Measurements from ENCODE around the gene C10orf53. TPM values are rescaled to one million over a fixed set of nuclear protein-coding genes. Genes with fewer than 3 reads are reported as not detected.

The C10orf53 gene
- total RNA-seq, 1 experiment from 2014 or later, result not detected

DNA sequence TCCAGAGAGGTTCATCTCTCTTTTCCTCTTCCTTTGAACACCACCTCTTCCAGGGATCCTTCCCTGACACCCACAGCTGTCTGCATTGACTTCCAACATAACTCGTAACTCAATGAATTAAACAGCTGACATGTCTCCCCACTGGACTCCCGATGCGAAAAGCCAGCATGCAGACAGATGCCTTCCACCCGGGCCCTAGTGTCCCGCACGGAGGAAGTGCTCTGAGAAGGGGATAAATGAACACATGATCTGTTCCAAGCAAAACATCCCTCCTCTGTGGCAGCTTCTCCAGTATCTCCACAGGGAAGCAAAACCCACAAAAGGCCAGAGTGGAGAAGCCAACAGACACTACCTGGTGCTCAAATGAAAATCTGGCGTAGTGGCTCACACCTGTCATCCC, 54.4 kb downstream of the C10orf53 start:
- intact Hi-C loops (cut with micrococcal nuclease), result no loop called here
- no TSS peak for BruUV-seq (replicated peaks)
- POLR2A ChIA-PET, result no interaction called here
- H3K27me3 Mint-ChIP-seq (ENCODE audit: insufficient read depth, unreplicated experiment), result peaks cover 17% of the 10 kb centered on the region
- no peak overlapping the region for H3K27ac Mint-ChIP-seq (ENCODE audit: low read depth, unreplicated experiment)
- TF ChIP-seq, protein P1, sequence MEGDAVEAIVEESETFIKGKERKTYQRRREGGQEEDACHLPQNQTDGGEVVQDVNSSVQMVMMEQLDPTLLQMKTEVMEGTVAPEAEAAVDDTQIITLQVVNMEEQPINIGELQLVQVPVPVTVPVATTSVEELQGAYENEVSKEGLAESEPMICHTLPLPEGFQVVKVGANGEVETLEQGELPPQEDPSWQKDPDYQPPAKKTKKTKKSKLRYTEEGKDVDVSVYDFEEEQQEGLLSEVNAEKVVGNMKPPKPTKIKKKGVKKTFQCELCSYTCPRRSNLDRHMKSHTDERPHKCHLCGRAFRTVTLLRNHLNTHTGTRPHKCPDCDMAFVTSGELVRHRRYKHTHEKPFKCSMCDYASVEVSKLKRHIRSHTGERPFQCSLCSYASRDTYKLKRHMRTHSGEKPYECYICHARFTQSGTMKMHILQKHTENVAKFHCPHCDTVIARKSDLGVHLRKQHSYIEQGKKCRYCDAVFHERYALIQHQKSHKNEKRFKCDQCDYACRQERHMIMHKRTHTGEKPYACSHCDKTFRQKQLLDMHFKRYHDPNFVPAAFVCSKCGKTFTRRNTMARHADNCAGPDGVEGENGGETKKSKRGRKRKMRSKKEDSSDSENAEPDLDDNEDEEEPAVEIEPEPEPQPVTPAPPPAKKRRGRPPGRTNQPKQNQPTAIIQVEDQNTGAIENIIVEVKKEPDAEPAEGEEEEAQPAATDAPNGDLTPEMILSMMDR (IDR thresholded peaks at IDR 0.05; ENCODE audit: unreplicated experiment), result no peak
- no peaks in the 10 kb centered on the region for H3K9me3 Mint-ChIP-seq (ENCODE audit: unreplicated experiment)
- CTCF ChIA-PET, result interaction anchor here (0.9 kb wide), 1 partner anchor 53 kb away, joined by 3 read pairs; no protein-coding TSS in a partner anchor
- no peak for DNase-seq (ENCODE audit: unreplicated experiment)
- no peak overlapping the region for H3K4me3 Mint-ChIP-seq (ENCODE audit: unreplicated experiment)
- peaks cover 5% of the 10 kb centered on the region for H3K36me3 Mint-ChIP-seq (ENCODE audit: insufficient read depth, unreplicated experiment)
- H3K4me1 Mint-ChIP-seq (ENCODE audit: insufficient read depth, unreplicated experiment), result peaks cover 6% of the 10 kb centered on the region

DNA sequence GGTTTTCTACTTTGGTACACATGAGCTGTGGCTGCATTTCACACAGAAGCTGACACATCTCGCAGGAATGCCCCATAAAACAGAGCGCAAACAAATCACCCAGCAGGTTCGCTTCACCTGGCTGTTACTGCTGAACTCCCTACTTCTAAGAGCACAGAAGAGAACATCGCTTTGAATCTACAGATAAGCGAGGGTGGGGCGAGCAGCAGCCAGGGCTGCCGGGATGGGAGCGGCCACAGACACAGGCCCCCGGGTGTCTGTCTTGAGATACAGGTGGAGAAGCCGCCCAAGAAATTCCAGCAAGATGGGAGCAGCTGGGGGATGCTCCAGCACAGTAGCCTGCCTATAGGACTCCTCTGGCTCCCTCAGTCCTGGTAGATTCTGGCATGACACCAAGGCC, 55.2 kb downstream of the C10orf53 start:
- POLR2A ChIA-PET, result no interaction called here
- no peak overlapping the region for H3K27ac Mint-ChIP-seq (ENCODE audit: low read depth, unreplicated experiment)
- CTCF ChIA-PET, result interaction anchor here (0.9 kb wide), 1 partner anchor 54 kb away, joined by 3 read pairs; no protein-coding TSS in a partner anchor
- TF ChIP-seq, protein P1 (IDR thresholded peaks at IDR 0.05; ENCODE audit: unreplicated experiment), result no peak
- peaks cover 5% of the 10 kb centered on the region for H3K36me3 Mint-ChIP-seq (ENCODE audit: insufficient read depth, unreplicated experiment)
- H3K4me3 Mint-ChIP-seq (ENCODE audit: unreplicated experiment), result no peak overlapping the region
- peaks cover 6% of the 10 kb centered on the region for H3K4me1 Mint-ChIP-seq (ENCODE audit: insufficient read depth, unreplicated experiment)
- peaks cover 12% of the 10 kb centered on the region for H3K27me3 Mint-ChIP-seq (ENCODE audit: insufficient read depth, unreplicated experiment)
- intact Hi-C loops (cut with micrococcal nuclease), result no loop called here
- BruUV-seq (replicated peaks), result no TSS peak
- no peaks in the 10 kb centered on the region for H3K9me3 Mint-ChIP-seq (ENCODE audit: unreplicated experiment)
- DNase-seq (ENCODE audit: unreplicated experiment), result no peak

DNA sequence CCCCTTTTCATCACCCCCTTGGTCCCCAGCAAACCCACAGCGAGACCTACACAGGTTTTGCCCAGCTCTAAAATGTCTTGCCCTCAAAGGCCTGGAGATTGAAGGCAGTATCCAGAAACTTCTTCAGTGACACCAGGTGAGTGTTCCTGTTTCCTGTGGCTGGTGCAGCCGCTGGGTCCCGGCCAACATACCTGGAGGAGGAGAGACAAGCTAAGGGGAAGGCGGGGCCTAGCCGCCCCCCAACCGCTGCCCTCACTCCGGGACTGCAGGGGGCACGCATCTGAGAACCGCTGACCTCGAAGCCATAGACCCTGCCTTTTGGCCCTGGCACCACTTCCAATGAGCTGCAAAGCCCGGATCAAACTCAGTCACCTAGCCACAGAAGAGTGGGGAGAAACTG, 55.7 kb downstream of the C10orf53 start:
- BruUV-seq (replicated peaks), result no TSS peak
- Mint-ChIP-seq H3K36me3 (ENCODE audit: insufficient read depth, unreplicated experiment) (peaks cover 5% of the 10 kb centered on the region), H3K4me1 (ENCODE audit: insufficient read depth, unreplicated experiment) (peaks cover 6% of the 10 kb centered on the region), H3K27ac (ENCODE audit: low read depth, unreplicated experiment) (no peak overlapping the region), H3K27me3 (ENCODE audit: insufficient read depth, unreplicated experiment) (peaks cover 7% of the 10 kb centered on the region), H3K9me3 (ENCODE audit: unreplicated experiment) (no peaks in the 10 kb centered on the region), H3K4me3 (ENCODE audit: unreplicated experiment) (no peak overlapping the region)
- ChIA-PET CTCF (interaction anchor here (0.7 kb wide), 1 partner anchor 325 kb away, joined by 3 read pairs; no protein-coding TSS in a partner anchor), POLR2A (no interaction called here)
- intact Hi-C loops (cut with micrococcal nuclease), result no loop called here
- DNase-seq (ENCODE audit: unreplicated experiment), result no peak
- TF ChIP-seq, protein P1 (IDR thresholded peaks at IDR 0.05; ENCODE audit: unreplicated experiment), result no peak

DNA sequence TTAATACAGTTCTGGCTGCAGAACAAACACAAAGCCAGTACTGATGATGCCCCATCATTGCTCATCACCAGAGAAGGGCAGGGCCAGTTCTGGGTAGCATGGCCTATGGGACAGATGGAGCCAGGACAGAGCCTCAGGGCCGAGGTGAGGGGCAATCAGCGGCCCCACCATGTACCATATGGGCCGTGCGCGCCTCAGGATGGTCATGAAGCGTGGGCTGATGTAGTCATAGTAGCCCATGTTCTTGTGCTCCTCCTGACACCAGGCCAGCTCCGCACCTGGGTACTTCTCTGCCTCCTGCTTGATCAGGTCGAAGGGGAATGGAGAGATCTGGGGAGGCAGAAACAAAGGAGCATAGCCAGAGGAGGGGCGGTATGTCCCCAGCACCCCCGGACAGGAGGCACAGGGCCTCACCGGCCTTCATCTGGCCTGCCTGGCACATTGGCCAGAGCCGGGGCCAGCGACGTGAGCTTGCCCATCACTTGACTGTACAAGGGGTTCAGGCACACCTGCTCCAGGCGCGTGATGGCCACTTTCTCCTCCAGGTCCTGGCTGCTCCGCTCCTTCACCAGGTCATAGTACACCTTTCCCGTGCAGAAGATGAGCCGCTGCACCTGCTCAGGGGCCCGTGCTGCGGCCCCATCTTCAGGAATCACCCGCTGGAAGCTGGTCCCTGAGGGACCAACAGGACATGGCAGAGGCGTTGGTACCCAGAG, 56.6 kb downstream of the C10orf53 start:
- intact Hi-C loops (cut with micrococcal nuclease), result no loop called here
- TF ChIP-seq, protein P1 (IDR thresholded peaks at IDR 0.05; ENCODE audit: unreplicated experiment), result no peak
- Mint-ChIP-seq H3K9me3 (ENCODE audit: unreplicated experiment) (no peaks in the 10 kb centered on the region), H3K27ac (ENCODE audit: low read depth, unreplicated experiment) (no peak overlapping the region), H3K4me3 (ENCODE audit: unreplicated experiment) (no peak overlapping the region), H3K36me3 (ENCODE audit: insufficient read depth, unreplicated experiment) (peaks cover 5% of the 10 kb centered on the region), H3K4me1 (ENCODE audit: insufficient read depth, unreplicated experiment) (peaks cover 6% of the 10 kb centered on the region), H3K27me3 (ENCODE audit: insufficient read depth, unreplicated experiment) (no peaks in the 10 kb centered on the region)
- ChIA-PET CTCF (interaction anchor here (0.6 kb wide), 1 partner anchor 781 kb away, joined by 4 read pairs; no protein-coding TSS in a partner anchor), POLR2A (no interaction called here)
- DNase-seq (ENCODE audit: unreplicated experiment), result no peak
- no TSS peak for BruUV-seq (replicated peaks)

All from MCF 10A (cell line).